IPS-18c (cell line): Measurements from ENCODE around the gene RAB33B.

Experiments used
- H3K4me3 ChIP-seq: 2 replicates; pipeline ENCODE4 v1.7.0; 2013; ENCODE audit warnings: low read depth, mild to moderate bottlenecking, low read length, moderate library complexity; ENCODE audit not compliant: insufficient read depth
- H3K9me3 ChIP-seq: one replicate; pipeline ENCODE4 v1.6.1; 2013; ENCODE audit warnings: mild to moderate bottlenecking, low read length, moderate library complexity; ENCODE audit not compliant: control insufficient read depth, insufficient read depth

RAB33B gene

DNA sequence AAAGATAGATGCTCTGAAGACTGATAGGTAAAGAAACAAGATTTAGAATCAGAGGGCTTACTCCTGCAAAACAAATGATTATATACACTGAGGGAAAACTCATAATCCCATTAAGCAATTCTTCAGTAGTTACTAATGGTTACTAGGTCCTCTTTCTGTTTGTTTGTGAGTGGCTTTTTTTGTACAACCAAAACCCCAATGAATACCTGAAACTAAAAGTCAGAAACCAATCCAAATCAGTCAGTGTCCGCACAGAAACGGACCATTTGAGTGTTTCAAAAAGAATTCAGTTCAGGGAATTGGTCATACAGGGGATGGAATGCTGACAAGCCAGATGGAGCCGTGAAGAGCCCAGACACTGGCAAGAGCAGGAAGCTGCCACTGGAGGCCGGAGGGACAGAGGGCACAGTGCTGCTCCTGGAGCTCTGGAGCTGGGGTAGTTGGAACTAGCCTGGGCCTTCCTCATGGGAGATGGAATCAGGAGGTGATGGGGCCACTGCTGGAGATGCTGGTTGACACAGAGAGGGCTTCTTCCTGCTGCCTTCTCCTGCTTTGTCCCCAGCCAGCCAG is 70.2 kb downstream of the RAB33B start:
- no peak overlapping the region for H3K4me3 ChIP-seq
- H3K9me3 ChIP-seq: no peaks in the 10 kb centered on the region

DNA sequence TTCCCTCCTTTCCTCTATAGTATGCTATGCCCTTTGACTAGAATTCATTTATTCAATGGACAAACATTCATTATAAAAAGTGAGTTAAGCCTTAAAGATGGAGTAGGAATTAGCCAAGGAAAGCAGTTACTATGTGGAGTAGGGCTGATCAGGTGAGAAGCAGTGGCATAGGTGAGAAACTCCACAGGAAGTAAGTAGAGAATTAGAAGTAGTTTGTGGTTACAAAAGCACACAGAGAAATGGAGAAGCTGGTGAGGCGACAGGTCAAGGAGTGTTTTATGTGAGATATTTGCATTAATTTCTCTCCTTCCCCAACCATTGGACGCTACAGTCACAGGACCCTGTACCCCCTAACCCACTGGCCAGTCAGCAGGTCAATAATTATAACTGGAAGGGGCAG is 71.5 kb downstream of the RAB33B start:
- Histone ChIP-seq H3K4me3 (no peak overlapping the region), H3K9me3 (no peaks in the 10 kb centered on the region)
